PFSK-1 (cell line): Measurements from ENCODE around the gene OTUD4.

Source experiments
- FOXP2 ChIP-seq: optimal IDR thresholded peaks from 2 replicates; pipeline ENCODE3; 2011; ENCODE audit warnings: borderline replicate concordance, control low read depth, inconsistent platforms; ENCODE audit not compliant: insufficient read depth; ENCODE audit errors: extremely low read length, extremely low read depth
- POLR2AphosphoS5 ChIP-seq: IDR thresholded peaks from 2 replicates; pipeline ENCODE4 v1.6.1; 2012; ENCODE audit warnings: low read depth, mild to moderate bottlenecking, control low read depth, low read length, moderate library complexity
- SIN3A ChIP-seq: IDR thresholded peaks from 2 replicates; pipeline ENCODE4 v1.6.1; 2012; ENCODE audit warnings: mild to moderate bottlenecking, low read length, moderate library complexity, borderline replicate concordance; ENCODE audit not compliant: insufficient read depth
- TAF1 ChIP-seq: IDR thresholded peaks from 2 replicates; pipeline ENCODE4 v1.6.1; 2012; ENCODE audit warnings: low read length, control low read depth, borderline replicate concordance; ENCODE audit not compliant: insufficient read depth
- TF ChIP-seq, protein P1 (sequence below), 2 experiments: IDR thresholded peaks; 2 replicates each; pipeline versions ENCODE4 v1.6.1 to v1.8.0; 2011 to 2012; ENCODE audit warnings: low read depth in 2 of 2, low read length in 2 of 2, control low read depth in 1 of 2, inconsistent platforms in 1 of 2, mild to moderate bottlenecking in 1 of 2, moderate library complexity in 1 of 2; ENCODE audit not compliant: insufficient read depth in 1 of 2

The OTUD4 gene

GRCh38 chr4:145101091-145101490 lies 79.3 kb downstream of the OTUD4 start:
- no peak for TF ChIP-seq SIN3A
- TF ChIP-seq, protein P1, sequence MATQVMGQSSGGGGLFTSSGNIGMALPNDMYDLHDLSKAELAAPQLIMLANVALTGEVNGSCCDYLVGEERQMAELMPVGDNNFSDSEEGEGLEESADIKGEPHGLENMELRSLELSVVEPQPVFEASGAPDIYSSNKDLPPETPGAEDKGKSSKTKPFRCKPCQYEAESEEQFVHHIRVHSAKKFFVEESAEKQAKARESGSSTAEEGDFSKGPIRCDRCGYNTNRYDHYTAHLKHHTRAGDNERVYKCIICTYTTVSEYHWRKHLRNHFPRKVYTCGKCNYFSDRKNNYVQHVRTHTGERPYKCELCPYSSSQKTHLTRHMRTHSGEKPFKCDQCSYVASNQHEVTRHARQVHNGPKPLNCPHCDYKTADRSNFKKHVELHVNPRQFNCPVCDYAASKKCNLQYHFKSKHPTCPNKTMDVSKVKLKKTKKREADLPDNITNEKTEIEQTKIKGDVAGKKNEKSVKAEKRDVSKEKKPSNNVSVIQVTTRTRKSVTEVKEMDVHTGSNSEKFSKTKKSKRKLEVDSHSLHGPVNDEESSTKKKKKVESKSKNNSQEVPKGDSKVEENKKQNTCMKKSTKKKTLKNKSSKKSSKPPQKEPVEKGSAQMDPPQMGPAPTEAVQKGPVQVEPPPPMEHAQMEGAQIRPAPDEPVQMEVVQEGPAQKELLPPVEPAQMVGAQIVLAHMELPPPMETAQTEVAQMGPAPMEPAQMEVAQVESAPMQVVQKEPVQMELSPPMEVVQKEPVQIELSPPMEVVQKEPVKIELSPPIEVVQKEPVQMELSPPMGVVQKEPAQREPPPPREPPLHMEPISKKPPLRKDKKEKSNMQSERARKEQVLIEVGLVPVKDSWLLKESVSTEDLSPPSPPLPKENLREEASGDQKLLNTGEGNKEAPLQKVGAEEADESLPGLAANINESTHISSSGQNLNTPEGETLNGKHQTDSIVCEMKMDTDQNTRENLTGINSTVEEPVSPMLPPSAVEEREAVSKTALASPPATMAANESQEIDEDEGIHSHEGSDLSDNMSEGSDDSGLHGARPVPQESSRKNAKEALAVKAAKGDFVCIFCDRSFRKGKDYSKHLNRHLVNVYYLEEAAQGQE (IDR thresholded peaks at IDR 0.05; ENCODE audit: insufficient read depth in 1 of 2, low read depth in 2 of 2, low read length in 2 of 2): no peak
- no peak for TF ChIP-seq POLR2AphosphoS5
- TF ChIP-seq FOXP2: no peak
- TF ChIP-seq TAF1: no peak

GRCh38 chr4:145099653-145100052 lies 80.7 kb downstream of the OTUD4 start:
- TF ChIP-seq, protein P1 (IDR thresholded peaks at IDR 0.05; ENCODE audit: insufficient read depth in 1 of 2, low read depth in 2 of 2, low read length in 2 of 2): no peak
- no peak for TF ChIP-seq FOXP2
- TF ChIP-seq TAF1: no peak
- TF ChIP-seq SIN3A: no peak
- no peak for TF ChIP-seq POLR2AphosphoS5

DNA sequence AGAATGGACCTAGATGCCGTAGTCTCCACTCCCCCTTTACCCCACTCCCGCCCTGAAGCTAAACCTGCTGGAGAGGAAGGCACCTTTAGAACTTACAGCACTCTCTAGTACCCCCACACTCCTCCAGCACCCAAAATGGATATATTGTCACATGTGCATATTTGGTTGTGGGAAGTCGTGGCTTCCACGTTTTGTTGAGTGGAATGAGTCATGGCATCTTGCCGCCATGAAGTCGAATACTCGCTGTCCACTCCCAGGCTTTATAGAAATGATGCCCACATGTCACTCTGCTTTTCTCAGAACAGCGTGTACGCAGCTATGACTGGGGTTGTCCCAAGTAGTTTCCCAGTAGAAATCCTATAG lies 81.7 kb downstream of the OTUD4 start:
- TF ChIP-seq SIN3A: no peak
- TF ChIP-seq, protein P1 (IDR thresholded peaks at IDR 0.05; ENCODE audit: insufficient read depth in 1 of 2, low read depth in 2 of 2, low read length in 2 of 2): peak in 1 of 2 experiments; percentile 41; a peak in 1 of 4 replicates

- TF ChIP-seq, protein P1 (IDR thresholded peaks at IDR 0.05; ENCODE audit: insufficient read depth in 1 of 2, low read depth in 2 of 2, low read length in 2 of 2): 0 out of 4 replicates have a peak, but pooled peaks of 1 of the 2 experiments have one; percentile 7
- no peak for TF ChIP-seq FOXP2
- 0 out of 2 replicates have a peak, but pooled peaks have one; percentile 8 for TF ChIP-seq SIN3A
- TF ChIP-seq TAF1: peak; percentile 80
- peak; percentile 92 for TF ChIP-seq POLR2AphosphoS5
Measured at GRCh38 chr4:145097821-145098674, 82.3 kb downstream of the OTUD4 start, which contains the start of the genes ABCE1 and ANAPC10. TSS of gene ABCE1 (plus strand) at chr4:145098311. CDS start at chr4:145104413, 6,102 bp downstream. TSS of gene ANAPC10 (minus strand) at chr4:145098196. CDS start at chr4:145096099, 2,097 bp downstream.
